GM12878 (cell line): ENCODE measurements around the gene VEGFB. TPM values are rescaled to one million over a fixed set of nuclear protein-coding genes. Genes with fewer than 3 reads are reported as not detected.

ENCODE experiments used
- ATAC-seq: fragments of 200-7000 bp; cut with Tn5 transposase; 3 replicates; pipeline ENCODE4 v1.9.1; 2020; ENCODE audit warnings: mild to moderate bottlenecking, moderate library complexity
- BruUV-seq: library from RNA; stranded (reverse); fragments of 400-500 nt; replicated peaks from 2 replicates; lab custom pipeline; 2021; lab: Mats Ljungman, UMichigan
- CTCF ChIA-PET: fragments of 300-600 bp; sonication (Branson Sonifier 250); formaldehyde crosslinking; extraction: SDS; loops from one replicate; lab custom pipeline; 2021; ENCODE audit warnings: inconsistent platforms; lab: Yijun Ruan, JAX
- POLR2A ChIA-PET: fragments of 350-600 bp; formaldehyde crosslinking; extraction: SDS; loops from one replicate; lab custom pipeline; 2021; ENCODE audit warnings: inconsistent platforms; lab: Charles Lee
- RAD21 ChIA-PET: fragments of 300-600 bp; sonication (Branson Sonifier 250); formaldehyde crosslinking; loops from one replicate; lab custom pipeline; 2023; ENCODE audit warnings: antibody characterized with exemption; ENCODE audit not compliant: unreplicated experiment; lab: Charles Lee
- SMC1A ChIA-PET: fragments of 300-600 bp; sonication (Branson Sonifier 250); formaldehyde crosslinking; loops from one replicate; lab custom pipeline; 2023; ENCODE audit not compliant: unreplicated experiment, uncharacterized antibody; lab: Charles Lee
- DNase-seq: peaks from one replicate; pipeline ENCODE4 v3.0.0-alpha.2; 2011; ENCODE audit warnings: low read depth, low spot score
- FAIRE-seq: peaks from 3 replicates; lab custom pipeline; 2011; peaks lifted over from hg19 to GRCh38; lab: Jason Lieb, UNC
- H2AFZ ChIP-seq: 2 replicates; pipeline ENCODE4 v1.6.0; 2011; ENCODE audit warnings: low read depth, low read length, control low read depth; ENCODE audit not compliant: control insufficient read depth
- H3K27ac ChIP-seq: 2 replicates; pipeline ENCODE4 v1.5.1; 2011; ENCODE audit warnings: control low read depth; ENCODE audit not compliant: control insufficient read depth, insufficient read depth
- H3K27me3 ChIP-seq, 2 experiments: replicated peaks in 1 of 2; 2 replicates each; pipeline versions ENCODE4 v1.6.0 to v1.6.1; 2011; ENCODE audit warnings: low read length in 1 of 2; ENCODE audit not compliant: control insufficient read depth in 2 of 2, insufficient read depth in 2 of 2
- H3K36me3 ChIP-seq, 2 experiments: 2 replicates each; pipeline ENCODE4 v1.5.1; 2011; ENCODE audit warnings: low read length in 1 of 2; ENCODE audit not compliant: control insufficient read depth in 2 of 2, insufficient read depth in 2 of 2
- H3K4me1 ChIP-seq: 2 replicates; pipeline ENCODE4 v1.6.1; 2011; ENCODE audit warnings: mild to moderate bottlenecking, low read length, moderate library complexity, mixed read lengths; ENCODE audit not compliant: control insufficient read depth, insufficient read depth
- H3K4me2 ChIP-seq: 2 replicates; pipeline ENCODE4 v1.6.0; 2011; ENCODE audit warnings: control low read depth; ENCODE audit not compliant: control insufficient read depth, insufficient read depth
- H3K4me3 ChIP-seq: fragments of 200-600 bp; sonication (generic); 2 replicates; pipeline ENCODE4 v1.5.1; 2016
- H3K79me2 ChIP-seq: 2 replicates; pipeline ENCODE4 v1.6.0; 2011; ENCODE audit warnings: low read length; ENCODE audit not compliant: control insufficient read depth, insufficient read depth
- H3K9ac ChIP-seq: 2 replicates; pipeline ENCODE4 v1.8.0; 2011; ENCODE audit warnings: low read length, control low read depth, mixed read lengths; ENCODE audit not compliant: control insufficient read depth, insufficient read depth
- H3K9me3 ChIP-seq: replicated peaks from 3 replicates; pipeline ENCODE4 v1.5.1; 2011; ENCODE audit warnings: mild to moderate bottlenecking, low read length; ENCODE audit not compliant: control insufficient read depth, insufficient read depth
- H4K20me1 ChIP-seq: 2 replicates; pipeline ENCODE4 v1.6.0; 2011; ENCODE audit not compliant: control insufficient read depth, insufficient read depth
- CREM ChIP-seq: IDR thresholded peaks from 2 replicates; pipeline ENCODE4 v1.6.1; 2014; ENCODE audit warnings: antibody characterized with exemption, low read depth
- FOXM1 ChIP-seq: IDR thresholded peaks from 2 replicates; pipeline ENCODE4 v1.6.1; 2012; ENCODE audit warnings: low read depth, mild to moderate bottlenecking, inconsistent platforms, low read length, moderate library complexity
- GATAD2B ChIP-seq: fragments of 450-650 bp; conservative IDR thresholded peaks from 2 replicates; pipeline ENCODE4 v1.6.1; 2017; ENCODE audit warnings: low read depth, mild to moderate bottlenecking, moderate library complexity
- KDM1A ChIP-seq: fragments of 200-600 bp; sonication (generic); IDR thresholded peaks from 2 replicates; pipeline ENCODE4 v1.6.1; 2016; ENCODE audit warnings: borderline replicate concordance
- MEF2A ChIP-seq: IDR thresholded peaks from 2 replicates; pipeline ENCODE4 v1.6.1; 2011; ENCODE audit warnings: low read depth, mild to moderate bottlenecking, low read length, moderate library complexity; ENCODE audit not compliant: insufficient read depth
- MTA2 ChIP-seq: fragments of 450-650 bp; IDR thresholded peaks from 2 replicates; pipeline ENCODE4 v1.6.1; 2016; ENCODE audit warnings: low read depth, mild to moderate bottlenecking, moderate library complexity
- MXI1 ChIP-seq: fragments of 150-350 bp; IDR thresholded peaks from 2 replicates; pipeline ENCODE4 v1.6.1; 2011; ENCODE audit warnings: low read depth, mild to moderate bottlenecking, inconsistent platforms, low read length, improper control_type of control experiment
- NBN ChIP-seq: fragments of 450-650 bp; IDR thresholded peaks from 2 replicates; pipeline ENCODE4 v1.6.1; 2016
- PML ChIP-seq: IDR thresholded peaks from 2 replicates; pipeline ENCODE4 v1.6.1; 2012; ENCODE audit warnings: low read length, inconsistent platforms
- POLR2AphosphoS5 ChIP-seq: IDR thresholded peaks from 2 replicates; pipeline ENCODE4 v1.6.1; 2011; ENCODE audit warnings: mild to moderate bottlenecking, low read length, inconsistent platforms
- STAT1 ChIP-seq: fragments of 450-650 bp; conservative IDR thresholded peaks from 2 replicates; pipeline ENCODE4 v1.6.1; 2014; ENCODE audit warnings: antibody characterized with exemption, mild to moderate bottlenecking
- YBX1 ChIP-seq: fragments of 450-650 bp; IDR thresholded peaks from 2 replicates; pipeline ENCODE4 v1.6.1; 2016; ENCODE audit warnings: antibody characterized with exemption
- whole genome bisulfite sequencing: methylation state at CpG from one replicate; pipeline ENCODE4 v1.1.6; 2016; ENCODE audit warnings: low lambda C conversion rate; ENCODE audit not compliant: insufficient replicate concordance, insufficient coverage; ENCODE audit errors: missing lambda C conversion rate; 5-methylcytosine and 5-hydroxymethylcytosine counted together
- in situ Hi-C: fragments of 300-500 bp; cut with MboI; formaldehyde crosslinking; loops from 9 replicates; pipeline ENCODE4 v1.14.3; 2018; ENCODE audit warnings: mixed read lengths
- intact Hi-C: fragments of 100-400 bp; cut with micrococcal nuclease; formaldehyde crosslinking; loops from one replicate; pipeline ENCODE4 v1.14.2; 2022; ENCODE audit not compliant: unreplicated experiment
- polyA plus RNA-seq, 11 experiments: library from polyadenylated mRNA; depleted of rRNA in 4 of 11; unstranded in 6 of 11; stranded (reverse) in 5 of 11; fragments of >200 nt; fragmentation: Nextera tagmentation in 4 of 11; fragmentation: Illumina TruSeq in 1 of 11; extraction: Ambion mirVana in 4 of 11; extraction: Trizol in 1 of 11; gene quantifications; 1 replicate in 1 of 11; 2 replicates in 10 of 11; pipeline versions ENCODE4 v1.2.1 to v1.2.3, GENCODE V29; 2011 to 2016; ENCODE audit warnings: inconsistent platforms in 2 of 11, missing spikeins in 2 of 11, low read depth in 1 of 11
- total RNA-seq, 4 experiments: library from RNA; depleted of rRNA in 3 of 4; stranded (reverse); fragments of >200 nt in 3 of 4; fragmentation: Illumina TruSeq in 1 of 4; extraction: Trizol in 1 of 4; gene quantifications; 2 replicates each; pipeline versions ENCODE4 v1.2.1 to v1.2.3, GENCODE V29; 2013 to 2021
- TF ChIP-seq, protein P1 (sequence below): fragments of 450-650 bp; IDR thresholded peaks from 2 replicates; pipeline ENCODE4 v1.6.1; 2018; ENCODE audit warnings: borderline replicate concordance, mild to moderate bottlenecking; ENCODE audit not compliant: partially characterized antibody
- TF ChIP-seq, protein P2 (sequence below): IDR thresholded peaks from 2 replicates; pipeline ENCODE4 v1.6.1; 2012; ENCODE audit warnings: low read depth, low read length, improper control_type of control experiment
- TF ChIP-seq, protein P3 (sequence below): fragments of 450-650 bp; formaldehyde crosslinking; IDR thresholded peaks from 2 replicates; pipeline ENCODE4 v1.4.0; 2022; ENCODE audit warnings: mild to moderate bottlenecking, moderate library complexity

Gene VEGFB
- total and polyA plus RNA-seq, 10 of the 15 experiments (the other 5 are each of a cell fraction or from before 2014, with no cell fraction given): 7.0 to 75.8 (median 20.3) TPM

DNA sequence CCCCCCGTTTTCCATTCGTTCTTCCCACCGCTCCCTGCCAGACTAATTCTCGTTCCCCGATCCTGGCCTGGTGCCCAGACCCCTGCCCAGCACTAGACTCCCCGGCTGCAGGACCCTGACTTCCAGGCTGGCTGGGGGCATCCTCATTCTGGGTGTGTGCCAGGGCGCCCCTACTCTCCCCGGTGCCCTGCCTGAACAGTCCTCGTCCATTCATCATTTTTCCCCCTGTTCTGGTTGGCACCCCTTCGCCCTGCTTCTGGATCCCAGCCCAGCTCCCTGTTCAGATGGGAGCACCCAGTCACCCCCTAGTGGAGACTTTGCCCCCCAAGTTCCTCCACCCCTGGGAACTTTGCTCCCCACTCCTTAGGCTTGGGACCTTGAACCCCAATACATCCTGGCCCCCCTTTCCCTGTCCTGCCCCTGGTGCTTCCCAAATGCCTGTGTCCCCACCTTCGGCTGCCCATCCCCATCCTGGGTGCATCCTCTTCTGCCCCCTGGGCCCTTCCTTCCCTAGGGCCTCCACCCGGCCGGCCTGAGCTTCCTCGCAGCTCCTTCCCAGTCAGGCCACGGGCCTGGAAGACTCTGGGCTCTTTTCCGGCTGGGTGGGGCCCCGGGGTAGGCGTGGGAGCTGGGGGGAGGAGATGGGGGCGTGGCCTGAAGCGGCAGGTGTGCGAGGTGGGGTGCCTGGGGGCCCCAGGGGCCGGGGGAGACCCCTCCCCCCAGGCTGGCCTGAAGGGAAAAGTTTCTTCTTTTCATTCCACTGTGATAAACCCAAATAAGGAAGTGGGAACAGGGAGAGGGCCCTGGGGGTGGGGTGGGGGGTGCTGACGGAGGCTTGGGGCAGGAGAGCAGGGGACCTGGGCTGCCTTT lies 17.9 kb downstream of the VEGFB start:
- Histone ChIP-seq H3K79me2 (no peaks in the 10 kb centered on the region; the same call in 1 of the 2 replicates), H2AFZ (peak overlapping the region; percentile 65), H3K27ac (no peak overlapping the region), H3K4me3 (peak overlapping the region; percentile 66), H3K27me3 (no peaks in the 10 kb centered on the region), H3K4me2 (peak overlapping the region; percentile 100), H3K4me1 (peaks cover 6% of the 10 kb centered on the region), H4K20me1 (no peaks in the 10 kb centered on the region), H3K9me3 (no peaks in the 10 kb centered on the region), H3K36me3 (no peaks in the 10 kb centered on the region; a peak in 2 of 4 replicates), H3K9ac (peak overlapping the region; percentile 82)
- RAD21 ChIA-PET: interaction anchor here (0.6 to 3.1 kb wide), 9 partner anchors 8 to 66 kb away, joined by 3 to 30 read pairs (median 4); partner anchors contain the start of genes CATSPERZ, ESRRA, FERMT3 and FKBP2
- WGBS: 1% methylated on average over 20 of the region's 23 CpGs
- FAIRE-seq (no peak), DNase-seq (no peak), ATAC-seq (peak; percentile 21)
- in situ Hi-C loops (no loop called here), intact Hi-C loops (no loop called here)
- no TSS peak for BruUV-seq
- CTCF ChIA-PET: interaction anchor here (0.6 to 4.8 kb wide), 12 partner anchors 8 to 89 kb away, joined by 3 to 64 read pairs (median 6); partner anchors contain the start of genes CATSPERZ, FERMT3, FKBP2 and STIP1
- POLR2A ChIA-PET: interaction anchor here (0.6 to 2.0 kb wide), 6 partner anchors 11 to 53 kb away, joined by 3 to 12 read pairs (median 6); partner anchors contain the start of genes ESRRA, FERMT3 and FKBP2
- SMC1A ChIA-PET: interaction anchor here (1.7 kb wide), 1 partner anchor 47 kb away, joined by 15 read pairs; the partner anchor contains the start of gene FERMT3
- TF ChIP-seq MEF2A (no peak), PML (no peak), NBN (0 out of 2 replicates have a peak, but pooled peaks have one; percentile 36), STAT1 (no peak), YBX1 (no peak), KDM1A (no peak), MXI1 (no peak), CREM (no peak), POLR2AphosphoS5 (no peak), FOXM1 (no peak), GATAD2B (no peak), MTA2 (no peak)
- TF ChIP-seq, protein P1, sequence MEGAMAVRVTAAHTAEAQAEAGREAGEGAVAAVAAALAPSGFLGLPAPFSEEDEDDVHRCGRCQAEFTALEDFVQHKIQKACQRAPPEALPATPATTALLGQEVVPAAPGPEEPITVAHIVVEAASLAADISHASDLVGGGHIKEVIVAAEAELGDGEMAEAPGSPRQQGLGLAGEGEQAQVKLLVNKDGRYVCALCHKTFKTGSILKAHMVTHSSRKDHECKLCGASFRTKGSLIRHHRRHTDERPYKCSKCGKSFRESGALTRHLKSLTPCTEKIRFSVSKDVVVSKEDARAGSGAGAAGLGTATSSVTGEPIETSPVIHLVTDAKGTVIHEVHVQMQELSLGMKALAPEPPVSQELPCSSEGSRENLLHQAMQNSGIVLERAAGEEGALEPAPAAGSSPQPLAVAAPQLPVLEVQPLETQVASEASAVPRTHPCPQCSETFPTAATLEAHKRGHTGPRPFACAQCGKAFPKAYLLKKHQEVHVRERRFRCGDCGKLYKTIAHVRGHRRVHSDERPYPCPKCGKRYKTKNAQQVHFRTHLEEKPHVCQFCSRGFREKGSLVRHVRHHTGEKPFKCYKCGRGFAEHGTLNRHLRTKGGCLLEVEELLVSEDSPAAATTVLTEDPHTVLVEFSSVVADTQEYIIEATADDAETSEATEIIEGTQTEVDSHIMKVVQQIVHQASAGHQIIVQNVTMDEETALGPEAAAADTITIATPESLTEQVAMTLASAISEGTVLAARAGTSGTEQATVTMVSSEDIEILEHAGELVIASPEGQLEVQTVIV: no peak
- TF ChIP-seq, protein P2, sequence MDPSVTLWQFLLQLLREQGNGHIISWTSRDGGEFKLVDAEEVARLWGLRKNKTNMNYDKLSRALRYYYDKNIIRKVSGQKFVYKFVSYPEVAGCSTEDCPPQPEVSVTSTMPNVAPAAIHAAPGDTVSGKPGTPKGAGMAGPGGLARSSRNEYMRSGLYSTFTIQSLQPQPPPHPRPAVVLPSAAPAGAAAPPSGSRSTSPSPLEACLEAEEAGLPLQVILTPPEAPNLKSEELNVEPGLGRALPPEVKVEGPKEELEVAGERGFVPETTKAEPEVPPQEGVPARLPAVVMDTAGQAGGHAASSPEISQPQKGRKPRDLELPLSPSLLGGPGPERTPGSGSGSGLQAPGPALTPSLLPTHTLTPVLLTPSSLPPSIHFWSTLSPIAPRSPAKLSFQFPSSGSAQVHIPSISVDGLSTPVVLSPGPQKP: no peak
- TF ChIP-seq, protein P3, sequence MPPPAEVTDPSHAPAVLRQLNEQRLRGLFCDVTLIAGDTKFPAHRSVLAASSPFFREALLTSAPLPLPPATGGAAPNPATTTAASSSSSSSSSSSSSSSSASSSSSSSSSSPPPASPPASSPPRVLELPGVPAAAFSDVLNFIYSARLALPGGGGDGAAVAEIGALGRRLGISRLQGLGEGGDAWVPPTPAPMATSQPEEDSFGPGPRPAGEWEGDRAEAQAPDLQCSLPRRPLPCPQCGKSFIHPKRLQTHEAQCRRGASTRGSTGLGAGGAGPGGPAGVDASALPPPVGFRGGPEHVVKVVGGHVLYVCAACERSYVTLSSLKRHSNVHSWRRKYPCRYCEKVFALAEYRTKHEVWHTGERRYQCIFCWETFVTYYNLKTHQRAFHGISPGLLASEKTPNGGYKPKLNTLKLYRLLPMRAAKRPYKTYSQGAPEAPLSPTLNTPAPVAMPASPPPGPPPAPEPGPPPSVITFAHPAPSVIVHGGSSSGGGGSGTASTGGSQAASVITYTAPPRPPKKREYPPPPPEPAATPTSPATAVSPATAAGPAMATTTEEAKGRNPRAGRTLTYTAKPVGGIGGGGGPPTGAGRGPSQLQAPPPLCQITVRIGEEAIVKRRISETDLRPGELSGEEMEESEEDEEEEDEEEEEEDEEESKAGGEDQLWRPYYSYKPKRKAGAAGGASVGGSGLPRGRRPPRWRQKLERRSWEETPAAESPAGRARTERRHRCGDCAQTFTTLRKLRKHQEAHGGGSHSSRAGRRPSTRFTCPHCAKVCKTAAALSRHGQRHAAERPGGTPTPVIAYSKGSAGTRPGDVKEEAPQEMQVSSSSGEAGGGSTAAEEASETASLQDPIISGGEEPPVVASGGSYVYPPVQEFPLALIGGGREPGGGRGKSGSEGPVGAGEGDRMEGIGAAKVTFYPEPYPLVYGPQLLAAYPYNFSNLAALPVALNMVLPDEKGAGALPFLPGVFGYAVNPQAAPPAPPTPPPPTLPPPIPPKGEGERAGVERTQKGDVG: no peak
